ENCODE data around the gene ZFYVE28.

Gene ZFYVE28

DNA sequence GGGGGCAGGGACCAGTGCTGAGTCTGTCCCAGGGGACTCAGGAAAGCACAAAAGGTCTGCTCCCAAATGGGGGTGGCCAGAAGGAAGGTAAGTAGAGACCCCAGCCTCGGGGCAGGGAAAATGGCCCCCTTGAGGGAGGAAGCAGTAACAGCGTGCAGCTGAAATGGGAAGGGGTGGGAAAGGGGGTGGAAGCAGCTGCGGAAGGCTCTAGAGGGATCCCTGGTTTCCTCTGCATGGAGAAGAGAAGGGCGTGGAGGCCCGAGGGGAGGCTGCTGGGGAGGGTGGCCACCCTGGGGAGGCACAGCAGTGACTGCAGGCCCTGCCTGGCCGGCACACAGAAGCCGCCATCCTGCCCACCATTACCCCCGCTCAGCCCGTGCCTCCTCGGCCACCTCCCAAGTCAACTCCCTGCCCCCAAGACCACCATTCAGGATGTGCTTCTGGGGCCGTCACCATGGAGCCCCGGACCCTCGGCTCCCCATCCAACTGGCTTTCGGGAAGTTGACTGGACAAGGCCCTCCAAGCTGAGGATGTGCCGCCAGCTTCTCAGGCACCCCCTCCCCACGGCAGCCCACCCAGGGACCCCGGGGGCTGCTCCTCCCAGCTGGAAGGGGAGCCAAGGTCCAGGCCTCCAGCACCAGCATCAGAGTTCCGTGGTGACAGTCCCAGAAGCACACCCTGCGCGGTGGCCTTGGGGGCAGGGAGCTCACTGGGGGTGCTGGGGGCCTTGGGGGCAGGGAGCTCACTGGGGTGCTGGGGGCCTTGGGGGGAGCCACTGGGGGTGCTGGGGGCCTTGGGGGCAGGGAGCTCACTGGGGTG lies 23.9 kb upstream of the ZFYVE28 start:
- Histone ChIP-seq H3K27ac (no peak overlapping the region), H3K79me2 (no peaks in the 10 kb centered on the region)
- TF ChIP-seq, protein P1, sequence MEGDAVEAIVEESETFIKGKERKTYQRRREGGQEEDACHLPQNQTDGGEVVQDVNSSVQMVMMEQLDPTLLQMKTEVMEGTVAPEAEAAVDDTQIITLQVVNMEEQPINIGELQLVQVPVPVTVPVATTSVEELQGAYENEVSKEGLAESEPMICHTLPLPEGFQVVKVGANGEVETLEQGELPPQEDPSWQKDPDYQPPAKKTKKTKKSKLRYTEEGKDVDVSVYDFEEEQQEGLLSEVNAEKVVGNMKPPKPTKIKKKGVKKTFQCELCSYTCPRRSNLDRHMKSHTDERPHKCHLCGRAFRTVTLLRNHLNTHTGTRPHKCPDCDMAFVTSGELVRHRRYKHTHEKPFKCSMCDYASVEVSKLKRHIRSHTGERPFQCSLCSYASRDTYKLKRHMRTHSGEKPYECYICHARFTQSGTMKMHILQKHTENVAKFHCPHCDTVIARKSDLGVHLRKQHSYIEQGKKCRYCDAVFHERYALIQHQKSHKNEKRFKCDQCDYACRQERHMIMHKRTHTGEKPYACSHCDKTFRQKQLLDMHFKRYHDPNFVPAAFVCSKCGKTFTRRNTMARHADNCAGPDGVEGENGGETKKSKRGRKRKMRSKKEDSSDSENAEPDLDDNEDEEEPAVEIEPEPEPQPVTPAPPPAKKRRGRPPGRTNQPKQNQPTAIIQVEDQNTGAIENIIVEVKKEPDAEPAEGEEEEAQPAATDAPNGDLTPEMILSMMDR (IDR thresholded peaks at IDR 0.05) = no peak

GRCh38 chr4:2441393-2442174 lies 23.1 kb upstream of the ZFYVE28 start:
- no peak overlapping the region for H2AFZ ChIP-seq
- no peak overlapping the region for H3K9ac ChIP-seq
- no peaks in the 10 kb centered on the region for H3K36me3 ChIP-seq (ENCODE audit: control insufficient read depth, insufficient read depth, low read length)
- H3K9me3 ChIP-seq (ENCODE audit: control insufficient read depth, low read length) = no peaks in the 10 kb centered on the region
- H3K27me3 ChIP-seq (ENCODE audit: control insufficient read depth, insufficient read depth, low read length) = no peaks in the 10 kb centered on the region
- no peaks in the 10 kb centered on the region for H3K4me1 ChIP-seq
- TF ChIP-seq, protein P1 (IDR thresholded peaks at IDR 0.05) = peak; percentile 52
- H3K4me2 ChIP-seq (ENCODE audit: low read length) = no peak overlapping the region
- H3K27ac ChIP-seq = no peak overlapping the region
- no peaks in the 10 kb centered on the region for H3K79me2 ChIP-seq
- no peak overlapping the region for H3K4me3 ChIP-seq (ENCODE audit: low read depth, low read length)

More for the DNA sequence above, 23.9 kb upstream of the ZFYVE28 start:
- Histone ChIP-seq H3K4me1 (no peaks in the 10 kb centered on the region), H2AFZ (no peak overlapping the region), H3K4me3 (ENCODE audit: low read depth, low read length) (no peak overlapping the region), H3K9ac (no peak overlapping the region), H3K36me3 (ENCODE audit: control insufficient read depth, insufficient read depth, low read length) (no peaks in the 10 kb centered on the region), H3K9me3 (ENCODE audit: control insufficient read depth, low read length) (no peaks in the 10 kb centered on the region), H3K4me2 (ENCODE audit: low read length) (no peak overlapping the region), H3K27me3 (ENCODE audit: control insufficient read depth, insufficient read depth, low read length) (no peaks in the 10 kb centered on the region)

- Histone ChIP-seq H3K79me2 (no peaks in the 10 kb centered on the region), H3K4me2 (ENCODE audit: low read length) (no peak overlapping the region), H3K27ac (no peak overlapping the region), H3K4me1 (no peaks in the 10 kb centered on the region), H3K9ac (no peak overlapping the region), H3K4me3 (ENCODE audit: low read depth, low read length) (no peak overlapping the region), H2AFZ (no peak overlapping the region), H3K36me3 (ENCODE audit: control insufficient read depth, insufficient read depth, low read length) (no peaks in the 10 kb centered on the region), H3K9me3 (ENCODE audit: control insufficient read depth, low read length) (no peaks in the 10 kb centered on the region), H3K27me3 (ENCODE audit: control insufficient read depth, insufficient read depth, low read length) (no peaks in the 10 kb centered on the region)
- TF ChIP-seq, protein P1 (IDR thresholded peaks at IDR 0.05) = no peak
Measured at GRCh38 chr4:2438822-2439718, 20.6 kb upstream of the ZFYVE28 start.

GRCh38 chr4:2437475-2438215 lies 19.2 kb upstream of the ZFYVE28 start:
- H3K79me2 ChIP-seq = no peaks in the 10 kb centered on the region
- TF ChIP-seq, protein P1 (IDR thresholded peaks at IDR 0.05) = no peak
- H3K36me3 ChIP-seq (ENCODE audit: control insufficient read depth, insufficient read depth, low read length) = no peaks in the 10 kb centered on the region
- no peak overlapping the region for H3K27ac ChIP-seq
- H2AFZ ChIP-seq = no peak overlapping the region
- no peaks in the 10 kb centered on the region for H3K4me1 ChIP-seq
- no peak overlapping the region for H3K4me2 ChIP-seq (ENCODE audit: low read length)
- H3K27me3 ChIP-seq (ENCODE audit: control insufficient read depth, insufficient read depth, low read length) = no peaks in the 10 kb centered on the region
- no peak overlapping the region for H3K9ac ChIP-seq
- H3K4me3 ChIP-seq (ENCODE audit: low read depth, low read length) = no peak overlapping the region
- no peaks in the 10 kb centered on the region for H3K9me3 ChIP-seq (ENCODE audit: control insufficient read depth, low read length)
